Stimulated activated CD8-positive, alpha-beta memory T cell treated with anti-CD3 and anti-CD28 coated beads, Interleukin-7, amount 100 ng/mL, for 1 hour (primary cell): ENCODE measurements around the gene SGTB.

Experiments
- DNase-seq, 2 donors: peaks; one replicate each; pipeline ENCODE4 v3.0.0-alpha.2; 2020; ENCODE audit warnings: low read depth in 2 of 2

Gene SGTB, protein sequence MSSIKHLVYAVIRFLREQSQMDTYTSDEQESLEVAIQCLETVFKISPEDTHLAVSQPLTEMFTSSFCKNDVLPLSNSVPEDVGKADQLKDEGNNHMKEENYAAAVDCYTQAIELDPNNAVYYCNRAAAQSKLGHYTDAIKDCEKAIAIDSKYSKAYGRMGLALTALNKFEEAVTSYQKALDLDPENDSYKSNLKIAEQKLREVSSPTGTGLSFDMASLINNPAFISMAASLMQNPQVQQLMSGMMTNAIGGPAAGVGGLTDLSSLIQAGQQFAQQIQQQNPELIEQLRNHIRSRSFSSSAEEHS

DNA sequence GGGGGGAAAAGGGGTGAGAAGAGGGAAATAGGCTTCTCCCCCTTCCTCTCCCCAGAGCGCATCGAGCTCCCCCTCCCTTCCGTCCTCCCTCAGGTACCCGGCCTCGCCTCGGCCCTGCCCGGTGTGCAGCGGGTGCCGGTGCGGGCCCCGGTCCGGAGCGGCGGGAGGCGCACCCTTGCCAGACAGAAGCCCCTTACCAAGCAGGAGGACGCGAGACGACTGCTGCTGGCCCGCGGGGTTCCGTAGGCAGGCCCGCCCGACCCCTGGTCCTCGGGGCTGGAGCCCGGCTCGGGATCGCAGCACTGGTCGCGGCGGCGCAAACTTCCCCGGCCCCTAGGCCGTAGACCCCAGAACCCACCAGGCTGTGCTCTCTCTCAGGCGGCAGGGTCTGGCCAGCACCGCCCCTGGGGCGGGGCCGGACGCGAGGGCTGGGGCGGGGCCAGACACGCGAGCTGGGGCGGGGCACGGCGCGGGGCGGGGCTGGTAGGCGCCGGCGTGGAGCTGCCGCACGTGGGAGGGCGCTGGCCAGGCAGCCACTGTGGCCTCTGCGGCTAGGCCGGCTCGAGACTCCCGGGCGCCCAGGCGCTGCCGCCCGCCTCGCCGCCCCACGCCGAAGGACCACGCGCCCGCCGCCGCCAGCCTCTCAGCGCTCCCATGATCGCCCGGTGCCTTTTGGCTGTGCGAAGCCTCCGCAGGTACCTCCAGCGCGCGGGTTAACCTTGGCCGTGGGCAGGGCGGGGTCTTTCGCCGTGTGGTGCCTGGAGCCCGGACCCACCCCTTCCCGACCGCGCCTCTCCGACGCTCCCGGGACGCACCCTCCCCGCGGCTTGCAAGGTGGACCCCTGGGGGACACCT is at the start of gene SGTB, which contains the start of gene NLN:
SGTB (minus strand) TSS at position 390 of the 855 bp plus-strand sequence. CDS start 1,302 bp downstream, outside the sequence.
NLN (plus strand) TSS at position 486 of the 855 bp plus-strand sequence; CDS start at position 655, 169 bp downstream.
- peak; percentile 68 to 69 for DNase-seq

DNA sequence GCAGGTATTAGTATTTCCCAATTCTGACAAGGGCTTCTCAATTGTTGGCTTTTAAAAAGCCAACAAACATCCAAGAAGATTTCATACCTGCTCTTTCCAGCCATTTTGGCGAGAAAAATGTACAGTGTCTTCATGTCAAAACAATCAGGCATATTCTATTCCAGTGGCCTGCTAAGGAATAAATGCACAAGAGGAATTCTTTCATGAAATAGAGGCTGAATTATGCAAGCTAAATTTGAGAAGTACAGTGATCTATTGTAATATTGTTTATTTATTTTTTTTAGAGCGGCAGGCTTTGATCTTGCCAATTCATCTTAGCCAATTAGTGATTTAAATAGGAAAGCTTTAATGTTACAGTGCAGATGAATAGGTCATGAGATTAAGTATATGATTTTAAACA is 49.4 kb upstream of the SGTB start:
- no peak for DNase-seq

DNA sequence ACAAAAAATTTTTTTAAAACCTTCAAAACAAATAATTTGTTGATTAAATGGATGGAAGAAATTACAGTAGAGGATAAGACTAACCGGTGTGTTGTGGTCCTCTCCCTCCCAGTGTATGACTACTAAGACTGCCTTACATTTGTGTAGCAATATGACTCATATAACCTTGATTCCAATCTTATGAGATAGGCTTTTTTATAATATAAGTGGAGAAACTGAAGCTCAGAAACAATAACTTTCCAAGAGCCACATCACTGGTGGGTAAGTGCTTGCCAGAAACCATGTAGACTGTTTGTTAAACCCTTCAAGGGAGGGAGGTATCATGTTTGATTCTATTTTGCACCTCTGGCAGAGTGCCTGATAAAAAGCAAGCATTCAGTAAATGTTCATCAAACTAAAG is 47.6 kb upstream of the SGTB start:
- DNase-seq: no peak

DNA sequence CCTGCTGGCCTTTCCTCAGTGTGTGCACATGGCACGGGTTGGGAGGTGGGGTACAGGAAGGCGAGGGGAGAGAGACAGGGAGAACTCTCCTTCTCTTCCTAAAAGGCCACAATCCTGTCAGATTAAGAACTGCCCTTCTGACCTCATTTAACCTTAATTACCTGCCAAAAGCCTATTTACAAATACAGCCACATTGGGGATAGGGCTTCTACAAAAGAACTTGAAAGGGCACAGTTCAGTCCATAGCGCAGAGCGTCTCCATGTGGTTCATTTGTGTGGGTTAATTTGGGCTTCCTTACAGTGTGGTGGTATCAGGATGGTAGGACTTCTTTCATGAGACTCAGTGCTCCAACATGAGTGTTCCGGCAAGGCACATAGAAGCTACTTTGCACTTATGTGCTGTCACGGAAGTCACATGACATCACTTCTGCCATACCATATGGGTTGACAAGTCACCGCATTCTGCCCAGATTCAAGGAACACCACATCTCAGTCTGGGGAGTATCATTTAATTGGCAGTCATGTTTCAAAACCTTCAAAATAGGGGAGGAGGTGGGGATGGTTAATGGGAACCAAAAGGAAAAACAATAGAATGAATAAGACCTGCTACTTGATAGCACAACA is 46.9 kb upstream of the SGTB start:
- no peak for DNase-seq

DNA sequence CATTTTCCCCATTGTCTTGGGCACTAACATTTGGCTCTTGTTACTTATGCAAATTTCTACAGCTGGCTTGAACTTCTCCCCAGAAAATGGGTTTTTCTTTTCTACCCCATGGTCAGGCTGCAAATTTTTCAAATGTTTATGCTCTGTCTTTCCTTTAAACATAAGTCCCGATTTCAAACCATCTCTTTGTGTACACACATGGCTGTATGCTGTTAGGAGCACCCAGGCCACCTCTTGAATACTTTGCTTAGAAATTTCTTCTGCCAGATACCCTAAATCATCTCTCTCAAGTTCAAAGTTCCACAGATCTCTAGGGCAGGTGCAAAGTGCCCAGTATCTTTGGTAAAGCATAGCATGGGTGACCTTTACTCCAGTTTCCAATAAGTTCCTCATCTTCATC is 45.7 kb upstream of the SGTB start:
- no peak for DNase-seq

DNA sequence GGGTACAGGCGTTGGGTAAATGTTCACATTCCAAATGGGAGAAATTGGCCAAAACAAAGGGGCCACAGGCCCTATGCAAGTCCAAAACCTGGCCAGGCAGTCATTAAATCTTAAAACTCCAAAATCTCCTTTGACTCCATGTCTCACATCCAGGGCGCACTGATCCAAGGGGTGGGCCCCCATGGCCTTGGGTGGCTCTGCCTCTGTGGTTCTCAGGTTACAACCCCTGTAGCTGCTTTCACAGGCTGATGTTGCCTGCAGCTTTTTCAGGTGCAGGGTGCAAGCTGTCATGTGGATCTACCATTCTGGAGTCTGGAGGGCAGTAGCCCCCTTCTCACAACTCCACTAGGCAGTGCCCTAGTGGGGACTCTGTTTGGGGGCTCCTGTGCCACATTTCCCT is 44.9 kb upstream of the SGTB start:
- DNase-seq: no peak

DNA sequence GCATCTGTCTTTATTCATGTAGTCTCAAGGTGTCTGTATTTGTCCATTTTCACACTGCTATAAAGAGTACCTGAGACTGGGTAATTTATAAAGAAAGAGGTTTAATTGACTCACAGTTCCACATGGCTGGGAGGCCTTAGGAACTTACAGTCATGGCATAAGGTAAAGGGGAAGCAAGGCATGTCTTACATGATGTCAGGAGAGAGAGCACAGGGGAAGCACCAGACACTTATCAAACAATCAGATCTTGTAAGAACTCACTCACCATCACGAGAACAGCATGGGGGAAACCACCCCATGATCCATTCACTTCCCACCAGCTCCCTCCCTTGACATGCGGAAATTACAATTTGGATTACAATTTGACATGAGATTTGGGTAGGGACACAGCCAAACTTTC is 44.3 kb upstream of the SGTB start:
- no peak for DNase-seq

DNA sequence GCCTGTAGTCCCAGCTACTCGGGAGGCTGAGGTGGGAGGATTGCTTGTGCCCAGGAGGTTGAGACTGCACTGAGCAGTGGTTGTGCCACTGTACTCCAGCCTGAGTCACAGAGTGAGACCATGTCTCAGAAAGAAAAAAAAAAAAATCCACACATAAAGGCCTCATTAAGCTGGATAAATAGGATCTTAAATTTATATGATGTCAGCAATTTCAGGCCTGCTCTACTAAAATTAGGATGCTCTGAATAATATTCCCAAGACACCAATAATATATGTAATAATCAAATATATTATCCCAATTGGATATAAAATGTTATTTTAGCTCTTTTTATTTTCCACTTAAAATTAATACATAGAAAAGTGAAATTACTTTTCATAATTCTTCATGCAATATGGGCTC is 43.7 kb upstream of the SGTB start:
- no peak for DNase-seq

DNA sequence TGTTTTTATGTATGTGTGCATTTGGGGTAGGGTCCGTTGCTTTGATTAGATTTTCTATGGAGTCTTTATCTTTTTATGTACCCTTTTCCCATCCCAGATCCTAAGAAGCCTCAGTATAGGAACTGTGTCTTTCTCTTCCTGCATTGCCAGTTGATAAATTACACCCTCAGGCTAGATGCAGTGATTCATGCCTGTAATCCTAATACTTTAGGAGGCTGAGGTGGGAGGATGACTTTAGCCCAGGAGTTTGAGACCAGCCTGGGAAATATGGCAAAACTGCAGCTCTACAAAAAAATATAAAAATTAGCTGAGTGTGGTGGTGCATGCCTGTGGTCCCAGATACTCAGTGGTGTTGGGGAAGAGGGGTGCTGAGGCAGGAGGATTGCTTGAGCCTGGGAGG is 40.3 kb upstream of the SGTB start:
- DNase-seq: no peak

DNA sequence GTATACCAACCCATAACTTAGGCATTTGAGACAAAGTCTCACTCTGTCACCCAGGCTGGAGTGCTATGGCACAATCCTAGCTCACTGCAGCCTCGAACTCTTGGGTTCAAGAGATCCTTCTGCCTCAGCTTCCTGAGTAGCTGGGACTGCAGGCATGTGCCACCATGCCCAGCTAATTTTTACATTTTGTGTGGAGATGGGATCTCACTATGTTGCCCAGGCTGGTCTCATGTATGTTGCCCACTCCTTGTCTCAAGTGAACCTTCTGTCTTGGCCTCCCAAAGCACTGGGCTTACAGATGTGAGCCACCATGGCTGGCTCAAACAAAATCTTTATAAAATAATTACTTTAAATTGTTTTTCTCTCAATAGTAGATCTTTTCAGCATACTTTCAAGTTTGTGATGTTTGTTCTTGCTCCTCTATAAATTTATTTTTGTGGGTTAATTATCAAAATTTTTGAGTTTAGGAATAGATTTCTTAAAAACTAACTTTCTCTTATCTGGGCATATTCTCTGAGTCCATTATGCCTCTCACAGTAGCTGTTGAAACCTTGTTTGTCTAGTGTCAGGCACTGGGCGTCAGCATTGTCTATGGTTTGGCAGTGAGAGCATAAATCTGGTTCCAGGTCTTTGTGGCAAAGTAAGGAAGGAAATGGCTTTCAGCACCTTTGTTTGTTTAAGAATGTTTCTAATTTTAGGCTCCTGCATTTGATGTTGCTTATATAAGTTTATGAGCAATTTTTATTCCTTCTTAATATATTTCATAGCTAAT is 38.8 kb upstream of the SGTB start:
- DNase-seq: peak; percentile 16 to 19

DNA sequence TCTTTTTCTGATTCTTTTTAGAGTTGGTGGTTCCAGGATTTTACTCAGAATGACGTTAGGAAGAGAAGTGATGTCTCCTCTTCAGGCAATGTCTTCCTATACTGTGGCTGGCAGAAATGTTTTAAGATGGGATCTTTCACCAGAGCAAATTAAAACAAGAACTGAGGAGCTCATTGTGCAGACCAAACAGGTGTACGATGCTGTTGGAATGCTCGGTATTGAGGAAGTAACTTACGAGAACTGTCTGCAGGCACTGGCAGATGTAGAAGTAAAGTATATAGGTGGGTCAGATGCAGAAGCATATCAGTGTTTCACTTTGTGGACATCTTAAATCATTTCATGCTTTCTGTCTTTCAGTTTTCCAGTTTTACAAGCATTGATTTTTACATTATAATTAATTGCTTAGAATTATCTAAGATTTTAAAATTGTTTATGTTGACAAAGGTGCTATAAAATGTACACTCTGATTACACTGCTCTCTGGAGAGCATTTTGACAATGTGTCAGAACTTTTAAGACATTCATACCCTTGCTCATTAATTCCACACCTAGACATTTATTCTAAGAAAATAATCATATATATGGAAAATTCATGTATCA is 36.7 kb upstream of the SGTB start:
- no peak for DNase-seq

DNA sequence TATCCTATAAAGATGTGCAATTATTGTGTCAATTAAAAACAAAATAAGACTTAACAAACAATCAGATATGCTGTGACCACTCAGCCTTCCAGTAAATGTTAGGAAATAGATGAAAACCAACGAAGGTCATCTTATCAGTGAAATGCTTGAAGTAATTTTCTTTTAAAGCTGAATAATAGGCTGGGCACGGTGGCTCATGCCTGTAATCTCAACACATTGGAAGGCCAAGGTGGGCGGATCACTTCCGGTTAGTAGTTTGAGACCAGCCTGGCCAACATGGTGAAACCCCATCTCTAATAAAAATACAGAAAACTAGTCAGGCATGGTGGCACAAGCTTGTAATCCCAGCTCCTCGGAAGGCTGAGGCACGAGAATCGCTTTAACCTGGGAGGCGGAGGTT is 31.3 kb upstream of the SGTB start:
- DNase-seq: no peak

DNA sequence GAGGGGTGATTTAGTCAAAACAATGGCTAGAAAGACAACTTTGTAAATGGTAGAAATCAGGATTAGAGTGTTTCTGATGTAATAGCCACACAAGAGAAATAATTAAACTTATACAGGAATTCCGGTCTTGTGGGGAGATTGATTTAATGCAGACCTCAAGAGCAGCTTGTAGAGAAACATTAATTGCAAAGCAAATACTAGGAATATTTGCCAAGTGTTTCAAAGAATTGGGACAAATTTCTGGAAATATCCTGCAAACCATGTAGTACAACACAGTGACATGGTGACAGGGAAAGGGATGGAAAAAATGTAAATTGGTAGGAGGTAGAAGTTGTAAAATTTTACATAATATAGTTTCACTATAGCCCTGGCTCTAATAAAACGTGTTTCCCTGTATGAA is 29.0 kb upstream of the SGTB start:
- no peak for DNase-seq

DNA sequence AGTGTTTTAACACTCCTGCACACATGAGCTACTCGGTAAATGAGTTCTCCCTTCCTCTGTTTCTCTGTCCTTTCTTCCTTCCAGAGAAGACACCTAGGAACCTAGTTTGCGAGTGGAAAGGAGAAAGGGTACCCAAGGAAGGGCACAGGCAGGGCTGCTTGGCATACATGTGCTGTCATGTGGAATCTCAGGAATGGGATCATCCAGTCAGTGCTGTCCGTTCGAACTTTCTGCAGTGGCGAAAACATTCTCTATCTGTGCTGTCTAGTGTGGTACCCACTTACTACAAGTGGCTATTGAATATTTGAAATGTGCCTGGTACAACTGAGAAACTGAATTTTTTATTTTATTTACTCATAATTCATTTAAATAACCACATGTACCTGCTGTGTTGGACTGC is 28.0 kb upstream of the SGTB start:
- no peak for DNase-seq

DNA sequence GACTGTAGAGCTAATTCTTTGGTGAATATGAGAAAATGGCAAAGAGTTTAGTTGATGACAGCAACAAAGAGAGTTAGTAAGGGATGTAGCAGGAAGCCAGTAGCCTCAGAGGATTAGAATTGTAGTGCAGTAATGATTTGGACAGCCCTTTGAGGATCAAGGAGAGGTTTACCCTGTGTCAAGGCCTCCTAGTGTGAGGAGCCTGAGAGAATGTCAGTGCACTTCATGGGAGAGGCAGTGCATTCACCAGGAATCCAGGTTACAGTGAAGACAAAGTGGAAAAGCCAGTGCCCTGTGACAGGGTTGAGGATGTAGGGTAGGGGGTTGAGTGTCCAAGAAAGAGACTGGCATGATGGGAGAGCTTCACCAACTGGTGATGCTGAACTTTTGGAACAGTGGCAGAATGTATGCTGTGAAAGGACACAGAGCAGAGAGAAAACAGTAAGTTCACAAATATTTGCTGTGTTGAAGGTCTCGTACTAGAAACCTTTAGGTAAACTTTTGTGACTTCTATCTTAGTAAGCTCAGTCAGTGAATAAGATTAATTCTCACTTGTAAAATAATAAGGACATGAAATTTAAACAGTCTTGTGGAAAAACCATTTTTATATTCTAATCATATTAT is 27.4 kb upstream of the SGTB start:
- no peak for DNase-seq

DNA sequence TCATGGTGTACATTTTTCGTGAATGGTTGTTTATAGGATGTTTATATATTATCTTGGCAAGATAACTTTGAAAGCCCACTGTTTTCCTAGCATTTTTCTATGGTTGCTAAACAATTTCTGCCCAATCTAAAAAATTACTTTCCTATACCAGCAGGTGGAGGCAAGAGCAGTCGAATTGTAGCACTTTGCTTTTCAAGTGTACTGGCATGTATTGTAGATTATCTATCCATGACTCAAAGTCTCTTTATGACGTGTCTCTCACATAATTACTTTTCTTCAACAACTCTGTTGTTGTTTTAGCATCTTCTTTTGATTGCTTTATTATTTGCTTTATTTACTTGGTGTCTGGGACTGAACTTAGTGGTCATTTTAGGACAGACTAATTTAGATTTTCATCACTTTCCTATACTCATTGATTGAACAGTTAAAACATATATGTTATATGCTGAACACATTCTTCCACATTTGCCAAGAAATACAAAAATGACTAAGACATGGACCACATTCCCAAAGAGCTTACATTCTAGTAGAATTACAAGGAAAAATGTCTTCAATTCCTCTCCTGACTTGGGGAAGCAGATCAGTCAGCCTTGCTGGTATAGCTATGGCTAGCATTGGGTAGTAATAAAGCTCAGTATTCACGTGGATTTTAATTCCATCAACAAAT is 20.8 kb upstream of the SGTB start:
- no peak for DNase-seq

DNA sequence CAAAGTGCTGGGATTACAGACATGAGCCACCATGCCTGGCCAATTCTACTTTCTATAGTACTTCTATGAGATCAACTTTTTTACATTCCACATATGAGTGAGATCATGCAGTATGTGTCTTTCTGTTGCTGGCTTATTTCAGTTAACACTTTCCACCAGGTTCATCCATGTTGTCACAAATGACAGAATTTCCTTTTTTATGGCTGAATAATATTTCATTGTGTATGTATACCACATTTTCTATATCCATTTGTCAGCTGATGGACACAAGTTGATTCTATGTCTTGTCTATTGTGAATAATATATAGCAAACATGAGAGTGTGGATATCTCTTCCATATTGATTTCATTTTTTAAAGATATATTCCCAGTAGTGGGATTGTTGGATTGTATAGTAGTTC is 17.3 kb upstream of the SGTB start:
- no peak for DNase-seq

DNA sequence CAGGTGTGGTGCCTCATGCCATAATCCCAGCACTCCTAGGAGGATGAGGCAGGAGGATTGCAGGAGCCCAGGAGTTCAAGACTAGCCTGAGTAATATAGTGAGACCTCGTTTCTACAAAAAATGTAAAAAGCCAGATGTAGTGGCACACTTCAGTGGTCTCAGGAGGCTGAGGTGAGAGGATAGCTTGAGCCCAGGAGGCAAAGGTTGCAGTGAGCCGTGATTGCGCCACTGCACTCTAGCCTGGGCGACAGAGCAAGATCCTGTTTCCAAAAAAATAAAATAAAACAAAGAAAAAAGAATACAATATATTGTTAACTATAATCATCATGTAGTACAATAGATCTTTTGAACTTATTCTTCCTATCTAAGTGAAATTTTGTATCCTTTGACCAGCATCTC is 16.4 kb upstream of the SGTB start:
- DNase-seq: no peak

DNA sequence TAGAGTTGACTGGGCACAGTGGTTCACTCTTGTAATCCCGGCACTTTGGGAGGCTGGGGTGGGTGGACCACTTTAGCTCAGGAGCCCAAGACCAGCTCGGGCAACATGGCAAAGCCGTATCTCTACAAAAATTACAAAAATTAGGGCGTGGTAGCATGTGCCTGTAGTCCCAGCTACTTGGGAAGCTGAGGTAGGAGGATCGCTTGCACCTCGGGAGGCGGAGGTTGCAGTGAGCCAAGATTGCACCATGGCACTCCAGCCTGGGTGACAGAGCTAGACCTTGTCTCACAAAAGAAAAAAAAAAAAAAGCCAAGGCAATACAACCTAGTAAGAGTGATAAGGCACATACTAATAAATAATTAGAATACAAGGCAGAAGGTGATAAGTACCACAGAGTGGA is 15.9 kb upstream of the SGTB start:
- no peak for DNase-seq

DNA sequence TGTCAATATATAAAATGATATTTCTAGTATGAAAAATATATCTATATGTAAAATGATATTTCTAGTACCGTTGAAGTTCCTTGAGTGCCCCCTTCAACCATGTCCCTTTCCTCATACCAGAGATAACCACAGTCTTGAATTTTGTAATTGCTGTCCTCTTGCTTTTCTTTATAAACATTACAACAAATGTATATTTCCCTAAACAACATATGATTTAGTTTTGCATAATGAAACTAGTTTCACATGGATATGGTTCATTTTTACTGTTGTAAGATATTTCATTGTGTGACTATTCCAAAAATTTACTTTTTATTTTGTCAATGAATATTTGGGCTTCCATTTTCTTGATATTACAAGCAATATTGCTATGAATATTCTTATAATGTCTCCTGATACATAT is 14.1 kb upstream of the SGTB start:
- no peak for DNase-seq

DNA sequence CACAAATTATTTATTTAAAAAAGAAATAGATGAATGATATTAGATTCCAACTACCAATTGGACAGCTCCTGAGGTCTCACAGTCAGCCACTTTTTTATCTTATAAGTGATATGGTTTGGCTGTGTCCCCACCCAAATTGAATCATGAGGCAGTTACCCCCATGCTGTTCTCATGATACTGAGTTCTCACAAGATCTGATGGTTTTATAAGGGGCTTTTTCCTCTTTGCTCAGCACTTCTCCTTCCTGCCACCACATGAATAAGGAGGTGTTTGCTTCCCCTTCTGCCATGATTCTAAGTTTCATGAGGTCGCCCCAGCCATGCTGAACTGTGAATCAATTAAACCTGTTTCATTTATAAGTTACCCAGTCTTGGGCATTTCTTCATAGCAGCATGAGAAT is 13.0 kb upstream of the SGTB start:
- DNase-seq: no peak
